DMS 273 treated with DMSO at 0.1 percent for 48 hours (cell line): ENCODE results near the gene MBD3L4.
"Not testable (repeated sequence)": the region's sequence is repeated elsewhere in the genome, so short reads cannot be mapped to it uniquely, and the experiment has no call there.

Source experiments
- DNase-seq: peaks from one replicate; lab custom pipeline; 2025; lab: John Stamatoyannopoulos, UW

The MBD3L4 gene

GRCh38 chr19:7040079-7040478, at the start of gene MBD3L4:
MBD3L4 (minus strand) TSS chr19:7040179; CDS start chr19:7040144, 35 bp downstream.
- not testable (repeated sequence) for DNase-seq

GRCh38 chr19:7088999-7089398, 49.0 kb upstream of the MBD3L4 start:
- no peak for DNase-seq

GRCh38 chr19:7083076-7083956, 43.3 kb upstream of the MBD3L4 start:
- no peak for DNase-seq

- no peak for DNase-seq
Measured at GRCh38 chr19:7078008-7078407, 38.0 kb upstream of the MBD3L4 start.

GRCh38 chr19:7076151-7076550, 36.2 kb upstream of the MBD3L4 start:
- no peak for DNase-seq

- no peak for DNase-seq
Measured at GRCh38 chr19:7074705-7075282, 34.8 kb upstream of the MBD3L4 start.

- DNase-seq: no peak
Measured at GRCh38 chr19:7072541-7072940, 32.6 kb upstream of the MBD3L4 start.

- no peak for DNase-seq
Measured at GRCh38 chr19:7069904-7070226, 29.9 kb upstream of the MBD3L4 start.

GRCh38 chr19:7069042-7069903, 29.3 kb upstream of the MBD3L4 start, which contains the start of gene ZNF557:
ZNF557 (plus strand) TSS chr19:7069703; CDS start chr19:7075075, 5,372 bp downstream.
- peak; percentile 88 for DNase-seq

- DNase-seq: no peak
Measured at GRCh38 chr19:7068599-7068998, 28.6 kb upstream of the MBD3L4 start.

GRCh38 chr19:7067716-7068115, 27.7 kb upstream of the MBD3L4 start:
- DNase-seq: no peak

GRCh38 chr19:7067122-7067521, 27.1 kb upstream of the MBD3L4 start:
- DNase-seq: peak; percentile 33

GRCh38 chr19:7063764-7064418, 23.9 kb upstream of the MBD3L4 start:
- no peak for DNase-seq

- DNase-seq: no peak
Measured at GRCh38 chr19:7063339-7063738, 23.4 kb upstream of the MBD3L4 start.

GRCh38 chr19:7059977-7060376, 20.0 kb upstream of the MBD3L4 start:
- not testable (repeated sequence) for DNase-seq

GRCh38 chr19:7058576-7058975, 18.6 kb upstream of the MBD3L4 start, which contains the start of gene MBD3L3:
MBD3L3 (minus strand) TSS chr19:7058676; CDS start chr19:7058605, 71 bp downstream.
- DNase-seq: not testable (repeated sequence)

GRCh38 chr19:7056371-7056770, 16.4 kb upstream of the MBD3L4 start:
- not testable (repeated sequence) for DNase-seq

- DNase-seq: not testable (repeated sequence)
Measured at GRCh38 chr19:7055679-7056078, 15.7 kb upstream of the MBD3L4 start.

GRCh38 chr19:7054635-7055368, 14.8 kb upstream of the MBD3L4 start:
- not testable (repeated sequence) for DNase-seq

- DNase-seq: not testable (repeated sequence)
Measured at GRCh38 chr19:7052896-7053295, 12.9 kb upstream of the MBD3L4 start.

- DNase-seq: not testable (repeated sequence)
Measured at GRCh38 chr19:7051421-7051820, 11.4 kb upstream of the MBD3L4 start.
